Nephron progenitor cell (in vitro differentiated cells): ENCODE data around the gene ZNF428.

ENCODE experiments used
- DNase-seq: peaks from one replicate; pipeline ENCODE4 v3.0.0; 2021
- H3K27ac Mint-ChIP-seq: 2 replicates; pipeline ENCODE4 v1.8.0; 2021; ENCODE audit warnings: mild to moderate bottlenecking, moderate library complexity, mixed read lengths
- H3K27me3 Mint-ChIP-seq: 2 replicates; pipeline ENCODE4 v1.8.0; 2021; ENCODE audit warnings: mild to moderate bottlenecking, low read depth, mixed read lengths; ENCODE audit not compliant: poor library complexity
- H3K36me3 Mint-ChIP-seq: 2 replicates; pipeline ENCODE4 v1.8.0; 2021; ENCODE audit warnings: low read depth, mixed read lengths
- H3K4me1 Mint-ChIP-seq: 2 replicates; pipeline ENCODE4 v1.8.0; 2021; ENCODE audit warnings: mixed read lengths
- H3K4me3 Mint-ChIP-seq: 2 replicates; pipeline ENCODE4 v1.8.0; 2021; ENCODE audit warnings: mild to moderate bottlenecking, moderate library complexity, mixed read lengths
- H3K9me3 Mint-ChIP-seq: 2 replicates; pipeline ENCODE4 v1.8.0; 2021; ENCODE audit warnings: mild to moderate bottlenecking, moderate library complexity, mixed read lengths
- CTCF ChIP-seq: fragments of 200-600 bp; sonication (generic); IDR thresholded peaks from 2 replicates; pipeline ENCODE4 v1.5.0; 2021; ENCODE audit warnings: antibody characterized with exemption

The ZNF428 gene

GRCh38 chr19:43662487-43662886, 43.1 kb upstream of the ZNF428 start:
- Mint-ChIP-seq H3K9me3 (peaks cover 17% of the 10 kb centered on the region), H3K27me3 (peaks cover 8% of the 10 kb centered on the region), H3K27ac (peak overlapping the region; percentile 64), H3K4me1 (peaks cover 11% of the 10 kb centered on the region), H3K4me3 (no peak overlapping the region), H3K36me3 (peaks cover 82% of the 10 kb centered on the region)
- TF ChIP-seq CTCF: peak; percentile 17
- DNase-seq: no peak

GRCh38 chr19:43660971-43661360, 41.5 kb upstream of the ZNF428 start:
- Mint-ChIP-seq H3K9me3 (peaks cover 17% of the 10 kb centered on the region), H3K36me3 (peaks cover 93% of the 10 kb centered on the region), H3K4me3 (no peak overlapping the region), H3K27me3 (peaks cover 8% of the 10 kb centered on the region), H3K4me1 (peaks cover 6% of the 10 kb centered on the region), H3K27ac (no peak overlapping the region)
- DNase-seq: no peak
- no peak for TF ChIP-seq CTCF

- Mint-ChIP-seq H3K27ac (no peak overlapping the region), H3K9me3 (peaks cover 17% of the 10 kb centered on the region), H3K27me3 (peaks cover 8% of the 10 kb centered on the region), H3K4me1 (peaks cover 6% of the 10 kb centered on the region), H3K4me3 (no peak overlapping the region), H3K36me3 (peaks cover 97% of the 10 kb centered on the region)
- TF ChIP-seq CTCF: no peak
- DNase-seq: no peak
These were observed 41.0 kb upstream of the ZNF428 start for GRCh38 chr19:43660301-43660970.

GRCh38 chr19:43658494-43658893, 39.1 kb upstream of the ZNF428 start:
- DNase-seq: no peak
- peaks cover 8% of the 10 kb centered on the region for H3K27me3 Mint-ChIP-seq
- H3K4me3 Mint-ChIP-seq: no peak overlapping the region
- peaks cover 6% of the 10 kb centered on the region for H3K4me1 Mint-ChIP-seq
- H3K9me3 Mint-ChIP-seq: peaks cover 17% of the 10 kb centered on the region
- no peak overlapping the region for H3K27ac Mint-ChIP-seq
- TF ChIP-seq CTCF: no peak
- peaks cover 94% of the 10 kb centered on the region for H3K36me3 Mint-ChIP-seq

GRCh38 chr19:43658001-43658400, 38.6 kb upstream of the ZNF428 start:
- TF ChIP-seq CTCF: no peak
- Mint-ChIP-seq H3K27ac (no peak overlapping the region), H3K27me3 (peaks cover 8% of the 10 kb centered on the region), H3K9me3 (peaks cover 17% of the 10 kb centered on the region), H3K36me3 (peaks cover 93% of the 10 kb centered on the region), H3K4me1 (peaks cover 6% of the 10 kb centered on the region), H3K4me3 (no peak overlapping the region)
- no peak for DNase-seq

GRCh38 chr19:43656436-43656835, 37.0 kb upstream of the ZNF428 start:
- no peak overlapping the region for H3K4me3 Mint-ChIP-seq
- H3K27ac Mint-ChIP-seq: no peak overlapping the region
- TF ChIP-seq CTCF: no peak
- DNase-seq: no peak
- peaks cover 88% of the 10 kb centered on the region for H3K36me3 Mint-ChIP-seq
- H3K9me3 Mint-ChIP-seq: peaks cover 10% of the 10 kb centered on the region
- peaks cover 5% of the 10 kb centered on the region for H3K4me1 Mint-ChIP-seq
- peaks cover 8% of the 10 kb centered on the region for H3K27me3 Mint-ChIP-seq
